ENCODE data around the gene CDC5L.

The CDC5L gene

GRCh38 chr6:44363377-44363926 is 24.1 kb upstream of the CDC5L start:
- Histone ChIP-seq H3K27ac (no peak overlapping the region), H3K9me3 (no peaks in the 10 kb centered on the region), H3K36me3 (no peaks in the 10 kb centered on the region), H3K4me1 (ENCODE audit: control insufficient read depth in 1 of 2, insufficient read depth in 1 of 2, low read depth in 1 of 2, low read length in 1 of 2) (no peaks in the 10 kb centered on the region), H3K27me3 (peaks cover 39% of the 10 kb centered on the region), H3K4me3 (ENCODE audit: low read depth in 1 of 2, low read length in 1 of 2) (no peak overlapping the region)
- TF ChIP-seq CTCF (IDR thresholded peaks at IDR 0.05) = no peak

- Histone ChIP-seq H3K9me3 (no peaks in the 10 kb centered on the region), H3K4me3 (ENCODE audit: low read depth in 1 of 2, low read length in 1 of 2) (no peak overlapping the region)
These were observed 20.7 kb upstream of the CDC5L start for GRCh38 chr6:44366781-44367180.

GRCh38 chr6:44367681-44368080 is 19.8 kb upstream of the CDC5L start:
- H3K27me3 ChIP-seq = peaks cover 19% of the 10 kb centered on the region
- H3K4me1 ChIP-seq (ENCODE audit: control insufficient read depth in 1 of 2, insufficient read depth in 1 of 2, low read depth in 1 of 2, low read length in 1 of 2) = no peaks in the 10 kb centered on the region
- no peak overlapping the region for H3K27ac ChIP-seq
- H3K9me3 ChIP-seq = no peaks in the 10 kb centered on the region
- no peak for TF ChIP-seq CTCF (IDR thresholded peaks at IDR 0.05)
- H3K4me3 ChIP-seq (ENCODE audit: low read depth in 1 of 2, low read length in 1 of 2) = no peak overlapping the region
- H3K36me3 ChIP-seq = no peaks in the 10 kb centered on the region

More at GRCh38 chr6:44366781-44367180, 20.7 kb upstream of the CDC5L start:
- Histone ChIP-seq H3K36me3 (no peaks in the 10 kb centered on the region), H3K4me1 (ENCODE audit: control insufficient read depth in 1 of 2, insufficient read depth in 1 of 2, low read depth in 1 of 2, low read length in 1 of 2) (no peaks in the 10 kb centered on the region), H3K27ac (no peak overlapping the region), H3K27me3 (peaks cover 21% of the 10 kb centered on the region)
- no peak for TF ChIP-seq CTCF (IDR thresholded peaks at IDR 0.05)

GRCh38 chr6:44373051-44373450 is 14.5 kb upstream of the CDC5L start:
- Histone ChIP-seq H3K27ac (no peak overlapping the region), H3K27me3 (peaks cover 51% of the 10 kb centered on the region), H3K4me1 (ENCODE audit: control insufficient read depth in 1 of 2, insufficient read depth in 1 of 2, low read depth in 1 of 2, low read length in 1 of 2) (no peaks in the 10 kb centered on the region), H3K36me3 (no peaks in the 10 kb centered on the region), H3K4me3 (ENCODE audit: low read depth in 1 of 2, low read length in 1 of 2) (no peak overlapping the region), H3K9me3 (no peaks in the 10 kb centered on the region)
- no peak for TF ChIP-seq CTCF (IDR thresholded peaks at IDR 0.05)

GRCh38 chr6:44373787-44374186 is 13.7 kb upstream of the CDC5L start:
- no peak overlapping the region for H3K27ac ChIP-seq
- no peak for TF ChIP-seq CTCF (IDR thresholded peaks at IDR 0.05)
- no peaks in the 10 kb centered on the region for H3K4me1 ChIP-seq (ENCODE audit: control insufficient read depth in 1 of 2, insufficient read depth in 1 of 2, low read depth in 1 of 2, low read length in 1 of 2)
- no peaks in the 10 kb centered on the region for H3K9me3 ChIP-seq
- peaks cover 54% of the 10 kb centered on the region for H3K27me3 ChIP-seq
- H3K36me3 ChIP-seq = no peaks in the 10 kb centered on the region
- no peak overlapping the region for H3K4me3 ChIP-seq (ENCODE audit: low read depth in 1 of 2, low read length in 1 of 2)

- TF ChIP-seq CTCF (IDR thresholded peaks at IDR 0.05) = no peak
- H3K4me1 ChIP-seq (ENCODE audit: control insufficient read depth in 1 of 2, insufficient read depth in 1 of 2, low read depth in 1 of 2, low read length in 1 of 2) = no peaks in the 10 kb centered on the region
These were observed 12.4 kb upstream of the CDC5L start for GRCh38 chr6:44375071-44375470.

More at GRCh38 chr6:44375071-44375470, 12.4 kb upstream of the CDC5L start:
- no peak overlapping the region for H3K27ac ChIP-seq
- no peaks in the 10 kb centered on the region for H3K36me3 ChIP-seq
- H3K9me3 ChIP-seq = no peaks in the 10 kb centered on the region
- H3K27me3 ChIP-seq = peaks cover 64% of the 10 kb centered on the region
- H3K4me3 ChIP-seq (ENCODE audit: low read depth in 1 of 2, low read length in 1 of 2) = no peak overlapping the region

Measured in neutrophil (primary cell).